Activated CD4-positive, alpha-beta T cell treated with anti-CD3 and anti-CD28 coated beads, Interleukin-2, amount 50 U/mL, for 1 hour (primary cell): Measurements from ENCODE around the gene POLD1.
"Not testable (repeated sequence)": the region's sequence is repeated elsewhere in the genome, so short reads cannot be mapped to it uniquely, and the experiment has no call there.

Source experiments
- DNase-seq: peaks from one replicate; pipeline ENCODE4 v3.0.0-alpha.2; 2020

POLD1 gene

GRCh38 chr19:50368649-50369570 is 15.2 kb upstream of the POLD1 start:
- peak; percentile 75 for DNase-seq

GRCh38 chr19:50371914-50372475 is 12.2 kb upstream of the POLD1 start:
- DNase-seq, result no peak

GRCh38 chr19:50376166-50377050 is 7.7 kb upstream of the POLD1 start, which contains the start of gene NR1H2:
NR1H2 (plus strand) TSS chr19:50376457; CDS start chr19:50377606, 1,149 bp downstream.
- DNase-seq, result peak; percentile 93

- DNase-seq, result peak; percentile 66
Observed at GRCh38 chr19:50377051-50377461, 7.1 kb upstream of the POLD1 start.

GRCh38 chr19:50377517-50377916 is 6.6 kb upstream of the POLD1 start:
- DNase-seq, result no peak

GRCh38 chr19:50378169-50378862 is 5.8 kb upstream of the POLD1 start:
- no peak for DNase-seq

GRCh38 chr19:50378863-50379236 is 5.3 kb upstream of the POLD1 start:
- no peak for DNase-seq

GRCh38 chr19:50379602-50380001 is 4.5 kb upstream of the POLD1 start:
- no peak for DNase-seq

- no peak for DNase-seq
Observed at GRCh38 chr19:50380137-50380536, 4.0 kb upstream of the POLD1 start.

- DNase-seq, result no peak
Observed at GRCh38 chr19:50380751-50381151, 3.4 kb upstream of the POLD1 start.

GRCh38 chr19:50381881-50382729 is 2.0 kb upstream of the POLD1 start:
- no peak for DNase-seq

GRCh38 chr19:50383001-50383851 is 921 bp upstream of the POLD1 start:
- no peak for DNase-seq

GRCh38 chr19:50384685-50385535 is 763 bp downstream of the POLD1 start:
- no peak for DNase-seq

GRCh38 chr19:50387176-50387867 is 3.2 kb downstream of the POLD1 start:
- no peak for DNase-seq

- DNase-seq, result no peak
Observed at GRCh38 chr19:50387868-50388245, 3.7 kb downstream of the POLD1 start.

- not testable (repeated sequence) for DNase-seq
Observed at GRCh38 chr19:50390295-50390694, 6.1 kb downstream of the POLD1 start.

- not testable (repeated sequence) for DNase-seq
Observed at GRCh38 chr19:50390952-50391351, 6.8 kb downstream of the POLD1 start.

- no peak for DNase-seq
Observed at GRCh38 chr19:50392759-50393158, 8.6 kb downstream of the POLD1 start.

- no peak for DNase-seq
Observed at GRCh38 chr19:50393589-50393988, 9.4 kb downstream of the POLD1 start.
